K562 (cell line): ENCODE data around the gene CNOT6.
"Not testable (repeated sequence)": the region's sequence is repeated elsewhere in the genome, so short reads cannot be mapped to it uniquely, and the experiment has no call there.

Experiments used
- CBX2 ChIP-seq: fragments of 200-600 bp; sonication (generic); IDR thresholded peaks from one replicate; pipeline ENCODE4 v1.6.1; 2012; ENCODE audit warnings: mild to moderate bottlenecking, low read length, inconsistent platforms; ENCODE audit not compliant: insufficient read depth, poor library complexity, severe bottlenecking
- PHF8 ChIP-seq: fragments of 200-600 bp; sonication (generic); IDR thresholded peaks from 2 replicates; pipeline ENCODE4 v1.6.1; 2012; ENCODE audit warnings: mixed run types, mild to moderate bottlenecking, inconsistent platforms, low read length, moderate library complexity, borderline replicate concordance
- SMARCC2 ChIP-seq: fragments of 450-650 bp; IDR thresholded peaks from 2 replicates; pipeline ENCODE4 v1.6.1; 2017; ENCODE audit warnings: antibody characterized with exemption, moderate library complexity, mild to moderate bottlenecking, low read depth
- SP2 ChIP-seq: IDR thresholded peaks from 2 replicates; pipeline ENCODE4 v1.6.1; 2011; ENCODE audit warnings: mild to moderate bottlenecking, low read depth, low read length, moderate library complexity; ENCODE audit not compliant: poor library complexity, severe bottlenecking; ENCODE audit errors: extremely low read depth
- SRF ChIP-seq, 2 experiments: fragments of 250-450, 450-650 bp in 1 of 2; sonication (Bioruptor Pico) in 1 of 2; sonication (generic) in 1 of 2; formaldehyde crosslinking; IDR thresholded peaks; 2 replicates each; pipeline versions ENCODE4 v1.5.0 to v1.5.1; 2020 to 2022; ENCODE audit warnings: mild to moderate bottlenecking in 1 of 2, missing genetic modification reagents in 1 of 2
- TCF7L2 ChIP-seq: fragments of 150-350 bp; IDR thresholded peaks from 2 replicates; pipeline ENCODE4 v1.6.1; 2016; ENCODE audit warnings: low read depth, mild to moderate bottlenecking, low read length, moderate library complexity
- ZNF444 ChIP-seq: fragments of 250-450 bp; sonication (Bioruptor Pico); IDR thresholded peaks from 2 replicates; pipeline ENCODE4 v1.4.0; 2020; ENCODE audit warnings: mild to moderate bottlenecking, moderate library complexity
- TF ChIP-seq, protein P1 (sequence below), 3 experiments: IDR thresholded peaks in 2 of 3; conservative IDR thresholded peaks in 1 of 3; 2 replicates each; pipeline ENCODE4 v1.5.1; 2011 to 2012; ENCODE audit warnings: low read length in 3 of 3, mild to moderate bottlenecking in 3 of 3, control low read depth in 2 of 3, improper control_type of control experiment in 1 of 3, inconsistent platforms in 1 of 3, low read depth in 1 of 3, mixed read lengths in 1 of 3, moderate library complexity in 1 of 3; ENCODE audit not compliant: insufficient read depth in 2 of 3
- TF ChIP-seq, protein P2 (sequence below): sonication (generic); formaldehyde crosslinking; IDR thresholded peaks from 2 replicates; pipeline ENCODE4 v1.9.0; 2022; ENCODE audit warnings: mild to moderate bottlenecking, missing genetic modification reagents
- TF ChIP-seq, protein P3 (sequence below), 2 experiments: fragments of 450-650 bp; formaldehyde crosslinking in 1 of 2; IDR thresholded peaks; 2 replicates each; pipeline versions ENCODE4 v1.4.0 to v1.6.1; 2014 to 2020; ENCODE audit warnings: mild to moderate bottlenecking in 2 of 2, borderline replicate concordance in 1 of 2, low read depth in 1 of 2

DNA sequence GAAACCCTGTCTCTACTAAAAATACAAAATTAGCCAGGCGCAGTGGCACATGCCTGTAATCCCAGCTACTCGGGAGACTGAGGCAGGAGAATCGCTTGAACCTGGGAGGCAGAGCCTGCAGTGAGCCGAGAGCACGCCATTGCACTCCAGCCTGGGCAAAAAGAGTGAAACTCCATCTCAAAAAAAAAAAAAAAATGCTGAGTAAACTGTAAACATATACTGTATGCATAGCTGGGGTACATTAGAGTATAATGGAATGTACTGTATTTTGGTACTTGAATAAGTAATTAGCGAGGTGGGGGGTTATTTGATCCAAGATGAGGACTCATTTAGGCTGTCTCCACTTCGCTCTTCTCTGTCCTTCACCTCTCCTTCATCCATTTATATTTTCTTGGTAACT lies 3.7 kb downstream of the CNOT6 start:
- TF ChIP-seq, protein P1, sequence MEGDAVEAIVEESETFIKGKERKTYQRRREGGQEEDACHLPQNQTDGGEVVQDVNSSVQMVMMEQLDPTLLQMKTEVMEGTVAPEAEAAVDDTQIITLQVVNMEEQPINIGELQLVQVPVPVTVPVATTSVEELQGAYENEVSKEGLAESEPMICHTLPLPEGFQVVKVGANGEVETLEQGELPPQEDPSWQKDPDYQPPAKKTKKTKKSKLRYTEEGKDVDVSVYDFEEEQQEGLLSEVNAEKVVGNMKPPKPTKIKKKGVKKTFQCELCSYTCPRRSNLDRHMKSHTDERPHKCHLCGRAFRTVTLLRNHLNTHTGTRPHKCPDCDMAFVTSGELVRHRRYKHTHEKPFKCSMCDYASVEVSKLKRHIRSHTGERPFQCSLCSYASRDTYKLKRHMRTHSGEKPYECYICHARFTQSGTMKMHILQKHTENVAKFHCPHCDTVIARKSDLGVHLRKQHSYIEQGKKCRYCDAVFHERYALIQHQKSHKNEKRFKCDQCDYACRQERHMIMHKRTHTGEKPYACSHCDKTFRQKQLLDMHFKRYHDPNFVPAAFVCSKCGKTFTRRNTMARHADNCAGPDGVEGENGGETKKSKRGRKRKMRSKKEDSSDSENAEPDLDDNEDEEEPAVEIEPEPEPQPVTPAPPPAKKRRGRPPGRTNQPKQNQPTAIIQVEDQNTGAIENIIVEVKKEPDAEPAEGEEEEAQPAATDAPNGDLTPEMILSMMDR (IDR thresholded peaks at IDR 0.05 in 2 of 3, conservative IDR thresholded peaks at IDR 0.05 in 1 of 3; ENCODE audit: insufficient read depth in 2 of 3, low read depth in 1 of 3, low read length in 3 of 3) = not testable (repeated sequence)
- not testable (repeated sequence) for TF ChIP-seq SMARCC2; TCF7L2; SP2; PHF8; ZNF444 (CRISPR knock-in tag); SRF (CRISPR knock-in tag; IDR thresholded peaks at IDR 0.05); CBX2
- TF ChIP-seq, protein P2, sequence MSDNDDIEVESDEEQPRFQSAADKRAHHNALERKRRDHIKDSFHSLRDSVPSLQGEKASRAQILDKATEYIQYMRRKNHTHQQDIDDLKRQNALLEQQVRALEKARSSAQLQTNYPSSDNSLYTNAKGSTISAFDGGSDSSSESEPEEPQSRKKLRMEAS (CRISPR knock-in tag) = not testable (repeated sequence)
- TF ChIP-seq, protein P3, sequence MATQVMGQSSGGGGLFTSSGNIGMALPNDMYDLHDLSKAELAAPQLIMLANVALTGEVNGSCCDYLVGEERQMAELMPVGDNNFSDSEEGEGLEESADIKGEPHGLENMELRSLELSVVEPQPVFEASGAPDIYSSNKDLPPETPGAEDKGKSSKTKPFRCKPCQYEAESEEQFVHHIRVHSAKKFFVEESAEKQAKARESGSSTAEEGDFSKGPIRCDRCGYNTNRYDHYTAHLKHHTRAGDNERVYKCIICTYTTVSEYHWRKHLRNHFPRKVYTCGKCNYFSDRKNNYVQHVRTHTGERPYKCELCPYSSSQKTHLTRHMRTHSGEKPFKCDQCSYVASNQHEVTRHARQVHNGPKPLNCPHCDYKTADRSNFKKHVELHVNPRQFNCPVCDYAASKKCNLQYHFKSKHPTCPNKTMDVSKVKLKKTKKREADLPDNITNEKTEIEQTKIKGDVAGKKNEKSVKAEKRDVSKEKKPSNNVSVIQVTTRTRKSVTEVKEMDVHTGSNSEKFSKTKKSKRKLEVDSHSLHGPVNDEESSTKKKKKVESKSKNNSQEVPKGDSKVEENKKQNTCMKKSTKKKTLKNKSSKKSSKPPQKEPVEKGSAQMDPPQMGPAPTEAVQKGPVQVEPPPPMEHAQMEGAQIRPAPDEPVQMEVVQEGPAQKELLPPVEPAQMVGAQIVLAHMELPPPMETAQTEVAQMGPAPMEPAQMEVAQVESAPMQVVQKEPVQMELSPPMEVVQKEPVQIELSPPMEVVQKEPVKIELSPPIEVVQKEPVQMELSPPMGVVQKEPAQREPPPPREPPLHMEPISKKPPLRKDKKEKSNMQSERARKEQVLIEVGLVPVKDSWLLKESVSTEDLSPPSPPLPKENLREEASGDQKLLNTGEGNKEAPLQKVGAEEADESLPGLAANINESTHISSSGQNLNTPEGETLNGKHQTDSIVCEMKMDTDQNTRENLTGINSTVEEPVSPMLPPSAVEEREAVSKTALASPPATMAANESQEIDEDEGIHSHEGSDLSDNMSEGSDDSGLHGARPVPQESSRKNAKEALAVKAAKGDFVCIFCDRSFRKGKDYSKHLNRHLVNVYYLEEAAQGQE (IDR thresholded peaks at IDR 0.05; ENCODE audit: borderline replicate concordance) = not testable (repeated sequence)
- TF ChIP-seq, protein P3 (CRISPR knock-in tag; IDR thresholded peaks at IDR 0.05; ENCODE audit: low read depth) = not testable (repeated sequence)
